ENCODE results near the gene SLC39A1. TPM values are rescaled to one million over a fixed set of nuclear protein-coding genes. Genes with fewer than 3 reads are reported as not detected.

Gene SLC39A1
- total and polyA plus RNA-seq, 9 of the 15 experiments (the other 6 are each of a cell fraction or from before 2014, with no cell fraction given) = 9.9 to 81.1 (median 62.7) TPM

GRCh38 chr1:153967107-153967999 is 4.0 kb upstream of the SLC39A1 start, which contains the start of gene CREB3L4 (continued):
- peak; percentile 81 for TF ChIP-seq ZBTB40 (IDR thresholded peaks at IDR 0.05)
- no peak for TF ChIP-seq ZBTB40 (CRISPR knock-in tag; IDR thresholded peaks at IDR 0.05)
- no peak; the same call in 1 of the 2 replicates for TF ChIP-seq E2F3 (CRISPR knock-in tag; IDR thresholded peaks at IDR 0.05)
- no peak for TF ChIP-seq PCBP2 (IDR thresholded peaks at IDR 0.05; ENCODE audit: low read depth, low read length, poor library complexity, severe bottlenecking)
- TF ChIP-seq FOXJ2 (tag; IDR thresholded peaks at IDR 0.05) = peak; percentile 82; the same call in 1 of the 2 replicates
- TF ChIP-seq TBL1XR1 (IDR thresholded peaks at IDR 0.05; ENCODE audit: low read length in 2 of 2) = 0 out of 4 replicates have a peak, but pooled peaks of 1 of the 2 experiments have one; percentile 17
- TF ChIP-seq ZNF282 (CRISPR knock-in tag; IDR thresholded peaks at IDR 0.05) = no peak
- TF ChIP-seq CBX8 (IDR thresholded peaks at IDR 0.05; ENCODE audit: borderline replicate concordance, extremely low read depth, low read depth, low read length, poor library complexity, severe bottlenecking) = no peak
- no peak for TF ChIP-seq ZNF740 (CRISPR knock-in tag; IDR thresholded peaks at IDR 0.05)
- TF ChIP-seq ZNF740 (tag; IDR thresholded peaks at IDR 0.05) = no peak; a peak in 1 of 4 replicates
- no peak for TF ChIP-seq TFAM (CRISPR knock-in tag; conservative IDR thresholded peaks at IDR 0.05)
- TF ChIP-seq PCBP1 (IDR thresholded peaks at IDR 0.05; ENCODE audit: low read depth, low read length, poor library complexity, severe bottlenecking) = no peak
- TF ChIP-seq ZNF184 (CRISPR knock-in tag; IDR thresholded peaks at IDR 0.05) = no peak
